ENCODE results near the gene FOXD2.

FOXD2 gene

DNA sequence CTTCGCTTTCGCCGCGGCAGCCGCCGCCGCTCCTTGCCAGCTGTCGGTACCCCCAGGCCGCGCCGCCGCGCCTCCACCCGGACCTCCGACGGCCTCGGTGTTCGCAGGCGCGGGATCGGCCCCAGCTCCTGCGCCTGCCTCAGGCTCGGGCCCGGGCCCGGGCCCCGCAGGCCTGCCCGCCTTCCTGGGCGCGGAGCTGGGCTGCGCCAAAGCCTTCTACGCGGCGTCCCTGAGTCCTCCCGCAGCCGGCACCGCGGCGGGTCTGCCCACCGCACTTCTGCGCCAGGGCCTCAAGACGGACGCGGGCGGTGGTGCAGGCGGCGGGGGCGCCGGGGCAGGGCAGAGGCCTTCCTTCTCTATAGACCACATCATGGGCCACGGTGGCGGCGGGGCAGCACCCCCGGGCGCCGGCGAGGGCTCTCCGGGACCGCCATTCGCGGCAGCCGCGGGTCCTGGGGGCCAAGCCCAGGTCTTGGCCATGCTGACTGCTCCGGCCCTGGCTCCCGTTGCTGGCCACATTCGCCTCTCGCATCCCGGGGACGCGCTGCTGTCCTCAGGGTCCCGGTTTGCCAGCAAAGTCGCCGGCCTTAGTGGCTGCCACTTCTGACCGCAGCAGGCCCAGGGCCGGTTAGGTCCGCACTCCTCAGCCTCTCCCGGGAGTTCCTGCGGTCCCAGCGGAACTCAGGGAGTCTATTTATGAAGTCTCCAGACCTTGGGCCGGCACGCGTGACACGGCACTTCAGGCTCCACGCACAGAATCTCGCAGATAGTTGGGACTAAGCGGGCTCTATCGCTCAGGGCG lies 1.4 kb downstream of the FOXD2 start:
- peaks cover 28% of the 10 kb centered on the region for H3K27me3 Mint-ChIP-seq
- peaks cover 34% of the 10 kb centered on the region for H3K4me1 Mint-ChIP-seq (ENCODE audit: low read depth)
- no peaks in the 10 kb centered on the region for H3K9me3 Mint-ChIP-seq
- intact Hi-C loops (cut with micrococcal nuclease), result loop anchor here (5.0 to 10.0 kb wide), 2 partner anchors 52 to 104 kb away; partner anchors contain the start of gene CMPK1
- H3K27ac Mint-ChIP-seq, result no peak overlapping the region
- peak overlapping the region; percentile 46 for H3K4me3 Mint-ChIP-seq
- H3K36me3 Mint-ChIP-seq (ENCODE audit: low read depth), result peaks cover 29% of the 10 kb centered on the region

DNA sequence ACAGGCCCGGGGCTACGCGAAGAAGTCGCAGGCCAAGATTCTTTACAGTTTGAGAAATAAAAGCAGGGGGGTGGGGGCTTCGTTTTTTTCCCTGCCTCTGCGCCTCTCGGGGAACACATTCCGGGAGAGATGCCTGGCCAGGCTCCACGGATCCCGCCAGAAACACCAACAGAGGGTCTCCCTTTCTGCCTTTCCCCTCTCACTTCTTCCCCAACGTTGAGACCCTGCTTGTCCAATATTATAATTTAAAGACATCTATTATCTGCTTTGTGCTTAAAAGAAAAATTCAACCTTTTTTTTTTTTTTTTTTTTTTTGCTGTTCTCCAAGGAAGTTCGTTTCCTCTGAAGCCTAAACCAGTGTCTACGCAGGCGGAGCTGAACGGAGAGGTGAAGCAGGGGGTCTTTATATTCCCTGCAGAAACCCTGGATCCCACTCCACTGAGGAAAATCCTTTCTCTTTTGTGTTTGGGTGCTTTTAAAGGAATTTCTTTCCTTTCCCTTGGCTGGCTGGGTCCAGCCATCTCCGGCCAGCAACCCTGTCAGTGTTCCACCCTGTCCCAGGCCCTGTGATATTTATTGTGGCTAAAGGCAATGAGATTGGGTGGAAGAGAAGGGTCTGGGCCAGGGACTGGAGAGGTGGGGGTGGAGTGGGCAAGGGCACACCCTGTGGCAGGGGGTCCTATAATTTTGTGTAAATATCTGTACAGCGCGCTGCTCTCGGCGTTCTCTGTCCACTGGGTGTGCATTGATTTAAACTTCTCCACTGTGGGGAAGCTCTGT lies 2.2 kb downstream of the FOXD2 start:
- no peak overlapping the region for H3K4me3 Mint-ChIP-seq
- no peaks in the 10 kb centered on the region for H3K9me3 Mint-ChIP-seq
- intact Hi-C loops (cut with micrococcal nuclease), result loop anchor here (5.0 to 10.0 kb wide), 2 partner anchors 53 to 105 kb away; partner anchors contain the start of gene CMPK1
- peaks cover 21% of the 10 kb centered on the region for H3K36me3 Mint-ChIP-seq (ENCODE audit: low read depth)
- peaks cover 20% of the 10 kb centered on the region for H3K27me3 Mint-ChIP-seq
- peaks cover 34% of the 10 kb centered on the region for H3K4me1 Mint-ChIP-seq (ENCODE audit: low read depth)
- no peak overlapping the region for H3K27ac Mint-ChIP-seq

- Mint-ChIP-seq H3K4me1 (ENCODE audit: low read depth) (peaks cover 31% of the 10 kb centered on the region), H3K27me3 (peaks cover 14% of the 10 kb centered on the region), H3K4me3 (no peak overlapping the region), H3K27ac (no peak overlapping the region), H3K9me3 (no peaks in the 10 kb centered on the region), H3K36me3 (ENCODE audit: low read depth) (peaks cover 15% of the 10 kb centered on the region)
- intact Hi-C loops (cut with micrococcal nuclease), result no loop called here
Observed at GRCh38 chr1:47440599-47441081, 2.8 kb downstream of the FOXD2 start.

- no peak overlapping the region for H3K4me3 Mint-ChIP-seq
- intact Hi-C loops (cut with micrococcal nuclease), result no loop called here
Observed at GRCh38 chr1:47441450-47442106, 3.7 kb downstream of the FOXD2 start.

GRCh38 chr1:47442202-47442601 lies 4.4 kb downstream of the FOXD2 start:
- Mint-ChIP-seq H3K27me3 (peaks cover 3% of the 10 kb centered on the region), H3K4me1 (ENCODE audit: low read depth) (peaks cover 20% of the 10 kb centered on the region), H3K36me3 (ENCODE audit: low read depth) (no peaks in the 10 kb centered on the region), H3K9me3 (no peaks in the 10 kb centered on the region), H3K27ac (no peak overlapping the region), H3K4me3 (no peak overlapping the region)
- intact Hi-C loops (cut with micrococcal nuclease), result no loop called here

More at GRCh38 chr1:47441450-47442106, 3.7 kb downstream of the FOXD2 start:
- Mint-ChIP-seq H3K27ac (no peak overlapping the region), H3K27me3 (peaks cover 5% of the 10 kb centered on the region), H3K36me3 (ENCODE audit: low read depth) (peaks cover 6% of the 10 kb centered on the region), H3K9me3 (no peaks in the 10 kb centered on the region), H3K4me1 (ENCODE audit: low read depth) (peaks cover 22% of the 10 kb centered on the region)

DNA sequence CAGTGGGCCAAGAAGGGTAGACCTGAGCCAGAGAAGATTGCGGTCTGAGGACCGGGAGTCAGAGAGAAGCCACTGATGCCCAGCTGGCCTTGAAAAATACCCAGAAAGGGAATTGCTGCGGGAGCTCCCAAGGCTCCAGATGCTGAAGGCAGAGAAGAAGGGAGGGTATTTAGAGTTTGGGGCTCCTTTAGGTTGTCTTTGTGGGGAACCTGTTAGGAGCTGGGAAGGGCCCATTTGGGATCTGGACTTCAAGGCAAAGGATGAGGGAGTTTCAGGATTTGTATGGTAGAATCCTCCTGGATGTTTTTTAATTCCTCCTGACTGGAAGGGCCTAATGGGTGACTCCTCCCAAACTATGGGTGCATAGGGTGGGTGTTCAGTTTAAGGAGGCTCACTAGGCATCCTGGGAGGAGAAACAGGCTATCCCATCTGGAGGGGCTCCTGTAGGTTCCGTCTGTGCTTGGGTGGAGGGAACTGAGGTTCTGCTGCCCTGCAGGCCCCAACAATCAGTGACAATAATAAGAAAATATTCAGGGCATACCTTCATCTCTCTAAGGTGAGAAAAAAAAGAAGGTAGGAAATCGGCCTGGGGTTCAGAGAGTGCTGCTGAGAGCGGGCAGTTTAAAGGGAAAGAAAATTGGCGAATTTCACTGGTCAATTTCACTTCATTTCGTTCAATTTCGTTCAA lies 5.1 kb downstream of the FOXD2 start:
- no peaks in the 10 kb centered on the region for H3K36me3 Mint-ChIP-seq (ENCODE audit: low read depth)
- no peak overlapping the region for H3K27ac Mint-ChIP-seq
- H3K4me1 Mint-ChIP-seq (ENCODE audit: low read depth), result peaks cover 20% of the 10 kb centered on the region
- peaks cover 5% of the 10 kb centered on the region for H3K27me3 Mint-ChIP-seq
- H3K9me3 Mint-ChIP-seq, result no peaks in the 10 kb centered on the region
- H3K4me3 Mint-ChIP-seq, result no peak overlapping the region
- intact Hi-C loops (cut with micrococcal nuclease), result no loop called here

DNA sequence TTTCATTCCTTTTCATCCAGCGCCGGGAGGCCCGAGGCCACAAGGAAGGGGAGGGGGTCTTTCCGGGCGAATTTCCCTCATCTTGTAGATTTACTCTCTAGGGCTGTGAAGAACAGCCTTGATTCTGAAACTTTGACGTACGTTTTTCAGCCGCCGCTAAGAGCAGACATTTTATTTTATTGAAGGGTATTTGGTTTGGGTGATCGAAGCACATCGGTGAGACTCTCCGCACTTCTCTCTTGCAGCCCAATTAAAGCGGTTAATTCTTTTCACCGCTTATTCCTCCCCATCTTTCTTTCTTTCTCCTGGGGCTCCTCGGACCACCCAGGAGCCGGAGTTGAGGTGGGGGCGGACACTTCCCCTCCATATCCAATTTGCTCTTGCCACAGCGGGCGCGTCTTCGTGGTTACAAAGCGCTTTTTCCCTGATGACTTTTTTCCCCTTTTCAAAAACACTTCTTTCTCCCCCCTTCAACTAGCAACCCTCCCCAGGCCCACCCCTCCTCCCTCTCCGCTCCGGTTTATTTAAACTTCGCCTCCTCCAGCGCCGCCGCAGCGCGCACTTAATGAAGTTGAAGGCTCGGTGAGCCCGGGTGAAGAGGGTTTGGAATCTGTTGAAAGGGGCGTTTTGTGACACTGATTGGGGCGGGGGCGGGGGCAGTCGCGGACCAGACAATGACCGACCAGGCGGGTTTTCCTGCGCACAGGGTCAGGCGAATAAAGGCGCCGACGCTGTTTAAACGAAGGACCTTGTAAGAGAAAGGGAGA lies 5.9 kb downstream of the FOXD2 start:
- Mint-ChIP-seq H3K9me3 (no peaks in the 10 kb centered on the region), H3K27me3 (peaks cover 9% of the 10 kb centered on the region), H3K4me1 (ENCODE audit: low read depth) (peaks cover 20% of the 10 kb centered on the region), H3K27ac (no peak overlapping the region), H3K36me3 (ENCODE audit: low read depth) (no peaks in the 10 kb centered on the region), H3K4me3 (peak overlapping the region; percentile 61)
- intact Hi-C loops (cut with micrococcal nuclease), result no loop called here

DNA sequence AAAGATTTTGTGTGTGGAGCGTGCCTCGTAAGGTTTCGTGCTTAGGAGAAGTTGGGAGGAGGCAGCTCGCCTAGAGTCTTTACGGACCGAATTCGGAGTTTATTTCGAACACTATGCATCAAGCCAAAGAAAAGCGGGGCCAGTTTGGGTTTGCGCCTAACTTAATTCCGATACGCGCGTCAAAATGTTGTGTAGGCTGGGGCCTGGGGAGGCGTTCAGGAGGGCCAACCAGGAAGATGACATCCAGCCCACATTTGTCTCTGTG lies 6.4 kb downstream of the FOXD2 start:
- H3K27ac Mint-ChIP-seq, result no peak overlapping the region
- peak overlapping the region; percentile 61 for H3K4me3 Mint-ChIP-seq
- no peaks in the 10 kb centered on the region for H3K36me3 Mint-ChIP-seq (ENCODE audit: low read depth)
- intact Hi-C loops (cut with micrococcal nuclease), result no loop called here
- H3K4me1 Mint-ChIP-seq (ENCODE audit: low read depth), result peaks cover 20% of the 10 kb centered on the region
- H3K9me3 Mint-ChIP-seq, result no peaks in the 10 kb centered on the region
- H3K27me3 Mint-ChIP-seq, result peaks cover 14% of the 10 kb centered on the region

DNA sequence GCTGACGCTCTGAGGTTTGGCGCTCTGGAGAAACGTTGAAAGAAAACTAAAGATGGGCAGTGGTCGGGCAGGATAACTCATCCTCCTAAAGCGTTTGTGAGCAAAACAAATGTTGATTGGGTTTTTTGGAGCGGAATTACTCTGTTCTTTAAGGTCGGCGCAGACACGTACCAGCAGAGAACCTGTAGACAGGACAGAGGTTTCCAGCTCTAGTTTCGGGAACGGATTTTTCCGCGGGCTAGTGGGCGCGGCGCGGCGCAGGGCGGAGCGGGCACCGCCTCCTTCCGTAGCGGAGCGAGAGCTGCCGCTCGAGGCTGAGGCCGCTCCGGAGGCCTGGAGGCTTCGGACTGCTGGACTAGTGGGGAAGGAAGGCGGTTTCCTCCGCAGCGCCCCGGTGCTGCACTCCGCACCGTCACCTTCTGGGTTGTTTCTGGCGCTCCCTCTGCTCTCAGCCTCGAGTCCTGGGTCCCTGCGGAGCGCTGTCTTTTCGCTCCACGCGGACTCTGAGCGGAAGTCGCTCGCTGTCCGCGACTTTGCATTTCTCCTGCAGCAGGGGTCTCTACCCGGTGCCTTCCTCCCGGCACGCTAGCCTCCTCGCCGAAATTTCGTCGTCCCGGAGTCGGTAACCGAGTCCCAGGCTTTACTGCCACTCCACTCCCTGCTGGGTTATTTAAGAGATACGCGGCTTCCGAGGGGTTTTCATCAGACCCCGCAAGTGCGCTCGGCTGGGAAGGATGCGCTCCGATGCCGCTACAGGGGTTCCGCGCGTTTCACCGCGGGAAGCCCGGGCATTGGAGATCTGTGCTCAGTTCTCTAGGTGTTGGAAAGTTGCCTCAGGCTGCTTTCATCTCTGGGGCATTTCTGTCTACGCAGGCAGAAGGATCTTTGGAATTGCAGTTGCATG lies 7.0 kb downstream of the FOXD2 start:
- Mint-ChIP-seq H3K27ac (no peak overlapping the region), H3K27me3 (peaks cover 20% of the 10 kb centered on the region), H3K4me3 (peak overlapping the region; percentile 61), H3K9me3 (no peaks in the 10 kb centered on the region), H3K36me3 (ENCODE audit: low read depth) (no peaks in the 10 kb centered on the region), H3K4me1 (ENCODE audit: low read depth) (peaks cover 20% of the 10 kb centered on the region)
- intact Hi-C loops (cut with micrococcal nuclease), result loop anchor here (5.0 kb wide), 1 partner anchor 262 kb away; no protein-coding TSS in a partner anchor

DNA sequence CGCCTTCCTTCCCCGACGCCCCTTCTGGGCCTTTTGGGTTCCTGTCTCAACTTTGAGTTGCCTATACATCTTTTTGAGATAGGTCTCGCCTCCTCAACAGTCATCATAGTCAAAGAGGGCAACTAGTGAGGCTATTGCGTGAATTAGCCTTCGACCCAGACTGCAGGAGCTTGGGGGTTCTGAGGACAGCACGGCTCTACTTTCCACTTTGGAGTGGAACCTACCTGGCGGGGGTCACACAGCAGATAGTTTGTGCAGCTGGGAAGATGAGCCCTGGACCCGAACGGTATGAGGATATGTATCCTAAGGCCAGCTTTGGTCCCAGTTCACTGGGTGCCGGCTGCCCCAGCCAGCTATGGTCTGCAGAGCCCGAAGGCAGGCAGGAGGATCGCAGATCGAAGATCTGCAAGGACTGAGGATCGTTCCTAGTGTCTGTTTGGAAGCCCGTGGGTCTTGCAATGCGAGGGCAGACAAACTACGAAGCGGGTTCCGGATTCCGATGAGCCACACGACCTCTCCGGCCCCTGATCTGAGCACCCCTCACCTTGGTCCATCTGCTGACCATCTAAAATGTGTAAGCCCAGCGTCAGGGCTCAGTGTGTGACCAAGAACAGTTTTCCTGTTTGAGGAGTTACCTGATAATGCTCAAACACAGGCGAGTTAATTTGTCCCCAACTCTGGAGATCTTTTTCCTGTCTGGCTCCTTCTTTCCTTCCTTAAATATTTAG lies 8.1 kb downstream of the FOXD2 start:
- Mint-ChIP-seq H3K27me3 (peaks cover 32% of the 10 kb centered on the region), H3K9me3 (no peaks in the 10 kb centered on the region), H3K36me3 (ENCODE audit: low read depth) (no peaks in the 10 kb centered on the region), H3K4me3 (no peak overlapping the region), H3K27ac (no peak overlapping the region), H3K4me1 (ENCODE audit: low read depth) (peaks cover 20% of the 10 kb centered on the region)
- intact Hi-C loops (cut with micrococcal nuclease), result loop anchor here (5.0 kb wide), 1 partner anchor 261 kb away; no protein-coding TSS in a partner anchor

DNA sequence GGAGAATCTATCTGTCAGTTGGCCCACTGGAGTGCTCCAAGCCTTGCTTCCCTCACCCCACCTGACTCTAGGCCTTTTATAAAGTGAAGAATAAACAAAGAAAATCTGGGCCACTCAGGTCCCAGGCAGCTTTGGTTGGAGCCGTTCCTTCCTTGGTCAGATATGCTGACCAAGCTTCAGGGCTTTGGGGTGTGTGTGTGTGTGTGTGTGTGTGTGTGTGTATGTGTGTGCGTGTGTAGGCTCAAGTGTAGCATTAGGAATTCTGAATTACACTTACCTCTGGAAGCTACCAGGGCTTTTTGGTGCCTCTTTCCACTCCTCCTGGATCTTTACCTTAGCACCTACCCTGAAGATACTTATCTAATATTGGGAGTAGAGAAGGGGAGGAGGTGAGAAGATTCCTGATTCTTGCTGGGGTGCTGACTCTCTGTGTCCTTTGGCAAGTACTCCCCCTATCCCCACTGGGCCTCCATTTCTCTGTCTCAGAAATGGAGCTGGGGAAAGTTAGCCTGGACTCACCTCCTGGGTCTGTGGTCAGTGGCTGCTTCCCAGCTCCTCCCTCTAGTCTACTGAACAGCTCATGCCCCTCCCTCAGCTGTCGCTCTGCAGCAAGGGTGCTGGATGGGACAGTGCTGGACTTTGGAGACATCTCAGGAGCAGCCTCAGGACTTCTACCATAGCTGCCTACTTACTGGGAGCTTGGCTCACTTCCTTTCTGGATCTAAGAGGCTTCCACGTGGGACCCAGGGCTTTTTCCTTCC lies 10.8 kb downstream of the FOXD2 start:
- Mint-ChIP-seq H3K4me1 (ENCODE audit: low read depth) (peaks cover 17% of the 10 kb centered on the region), H3K9me3 (no peaks in the 10 kb centered on the region), H3K27ac (no peak overlapping the region), H3K27me3 (peaks cover 51% of the 10 kb centered on the region), H3K4me3 (no peak overlapping the region), H3K36me3 (ENCODE audit: low read depth) (no peaks in the 10 kb centered on the region)
- intact Hi-C loops (cut with micrococcal nuclease), result loop anchor here (5.0 kb wide), 1 partner anchor 259 kb away; no protein-coding TSS in a partner anchor

Measured in dendritic cell treated with granulocyte-macrophage colony-stimulating factor and Interleukin-4, amounts not matched to agents 40 ng/mL and 50 ng/mL, for 4 days (primary cell).